GM12872 (cell line): ENCODE results near the gene HCN1.

Source experiments
- CTCF ChIP-seq: IDR thresholded peaks from 3 replicates; pipeline ENCODE4 v1.5.1; 2011; ENCODE audit warnings: low read depth, mild to moderate bottlenecking, low read length, moderate library complexity; ENCODE audit not compliant: insufficient read depth

The HCN1 gene

GRCh38 chr5:45399041-45399440 lies 297.1 kb downstream of the HCN1 start:
- no peak for TF ChIP-seq CTCF

DNA sequence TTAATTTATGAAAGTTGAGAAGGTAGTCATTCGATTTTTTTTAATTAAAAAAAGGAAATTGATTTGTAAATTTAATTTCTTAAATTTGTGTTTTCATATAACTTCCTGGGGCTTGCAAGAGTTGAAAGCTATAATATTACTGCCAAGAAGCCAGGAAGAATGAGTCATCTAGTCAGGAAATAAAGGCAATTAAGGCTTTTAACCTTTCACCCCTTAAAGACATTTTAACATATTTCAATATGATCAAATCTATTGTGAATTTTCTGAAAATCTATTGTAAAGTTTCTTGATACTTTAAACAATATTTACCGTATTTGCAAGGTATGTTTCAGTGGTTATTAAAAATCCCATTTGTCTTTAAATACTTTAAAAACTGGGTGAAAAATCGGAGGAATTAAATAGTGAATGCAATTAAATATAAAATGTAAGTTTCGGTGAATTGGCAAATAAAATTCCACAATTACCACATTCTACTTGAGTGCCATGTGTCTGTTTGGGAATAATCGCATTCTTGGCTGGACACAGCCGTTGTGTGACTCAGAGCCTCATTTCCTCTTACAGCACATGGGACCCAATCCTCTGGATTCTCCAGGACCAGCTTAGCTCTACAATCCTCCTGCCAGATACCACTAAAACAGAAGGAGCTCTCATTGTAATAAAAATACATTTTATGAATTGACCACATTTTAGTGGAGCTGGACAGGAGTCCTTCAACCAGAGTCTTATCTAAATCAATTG lies 310.7 kb downstream of the HCN1 start:
- no peak for TF ChIP-seq CTCF

GRCh38 chr5:45383985-45384384 lies 312.2 kb downstream of the HCN1 start:
- TF ChIP-seq CTCF, result no peak

DNA sequence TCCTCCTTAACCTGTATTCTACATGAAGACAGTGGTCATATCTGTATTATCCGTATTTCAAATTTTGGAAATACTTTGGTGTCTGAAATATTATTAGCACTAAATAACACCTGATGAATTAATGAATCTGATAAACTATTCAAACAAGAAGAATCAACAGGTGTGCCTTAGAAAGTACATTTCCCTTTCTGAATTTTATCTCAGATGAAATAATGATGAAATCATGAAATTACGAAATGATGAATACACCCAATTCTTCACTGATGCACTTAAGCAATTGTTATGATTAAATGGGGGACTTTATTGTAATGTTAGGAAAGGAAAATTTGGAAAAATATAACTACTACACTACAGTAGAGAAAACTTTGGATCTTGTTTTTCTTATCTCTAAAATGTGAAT lies 313.6 kb downstream of the HCN1 start:
- no peak for TF ChIP-seq CTCF

- TF ChIP-seq CTCF, result no peak
Measured at GRCh38 chr5:45376417-45376816, 319.8 kb downstream of the HCN1 start.

DNA sequence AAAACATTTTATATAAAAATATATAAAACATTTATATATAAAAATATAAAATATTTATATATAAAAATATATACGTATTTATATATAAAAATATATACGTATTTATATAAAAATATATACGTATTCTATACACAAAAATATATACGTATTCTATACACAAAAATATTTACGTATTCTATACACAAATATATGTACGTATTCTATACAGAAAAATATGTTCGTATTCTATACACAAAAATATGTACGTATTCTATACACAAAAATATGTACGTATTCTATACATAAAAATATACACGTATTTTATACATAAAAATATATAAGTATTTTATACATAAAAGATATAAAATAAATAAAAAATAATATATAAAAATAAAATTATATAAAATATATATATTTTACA lies 323.6 kb downstream of the HCN1 start:
- TF ChIP-seq CTCF, result no peak

GRCh38 chr5:45355189-45355992 lies 340.8 kb downstream of the HCN1 start:
- TF ChIP-seq CTCF, result no peak
